Neural progenitor cell (in vitro differentiated cells): ENCODE data around the gene STX8. TPM values are rescaled to one million over a fixed set of nuclear protein-coding genes. Genes with fewer than 3 reads are reported as not detected.

Source experiments
- DNase-seq: peaks from one replicate; pipeline ENCODE4 v3.0.0-alpha.2; 2016; ENCODE audit warnings: low spot score
- H2AFZ ChIP-seq: fragments of 200-600 bp; sonication (generic); replicated peaks from 2 replicates; pipeline ENCODE4 v1.6.1; 2016; ENCODE audit warnings: antibody characterized with exemption
- H3F3A ChIP-seq: fragments of 200-600 bp; sonication (generic); 2 replicates; pipeline ENCODE4 v1.6.1; 2016; ENCODE audit warnings: antibody characterized with exemption, low read depth
- H3K27ac ChIP-seq: fragments of 200-600 bp; sonication (generic); 2 replicates; pipeline ENCODE4 v1.5.1; 2016; ENCODE audit warnings: mild to moderate bottlenecking
- H3K27me3 ChIP-seq: fragments of 200-600 bp; sonication (generic); 2 replicates; pipeline ENCODE4 v1.6.1; 2016; ENCODE audit warnings: mild to moderate bottlenecking, moderate library complexity
- H3K36me3 ChIP-seq: fragments of 200-600 bp; sonication (generic); 2 replicates; pipeline ENCODE4 v1.5.1; 2016
- H3K4me1 ChIP-seq: fragments of 200-600 bp; sonication (generic); 2 replicates; pipeline ENCODE4 v1.6.1; 2016; ENCODE audit warnings: mixed run types
- H3K4me2 ChIP-seq: fragments of 200-600 bp; sonication (generic); 2 replicates; pipeline ENCODE4 v1.6.1; 2016
- H3K4me3 ChIP-seq: fragments of 200-600 bp; sonication (generic); 2 replicates; pipeline ENCODE4 v1.5.1; 2016
- H3K79me2 ChIP-seq: fragments of 200-600 bp; sonication (generic); 2 replicates; pipeline ENCODE4 v1.6.1; 2016; ENCODE audit warnings: low read depth
- H3K9ac ChIP-seq: fragments of 200-600 bp; sonication (generic); 2 replicates; pipeline ENCODE4 v1.6.1; 2016
- H3K9me3 ChIP-seq: fragments of 200-600 bp; sonication (generic); 2 replicates; pipeline ENCODE4 v1.5.1; 2016; ENCODE audit warnings: low read depth
- H4K20me1 ChIP-seq: fragments of 200-600 bp; sonication (generic); 2 replicates; pipeline ENCODE4 v1.6.1; 2016; ENCODE audit warnings: low read depth
- H3K27ac Mint-ChIP-seq: 3 replicates; pipeline ENCODE4 v1.8.0; 2021; ENCODE audit warnings: mixed read lengths
- H3K27me3 Mint-ChIP-seq: 2 replicates; pipeline ENCODE4 v1.8.0; 2022; ENCODE audit warnings: low read depth, mild to moderate bottlenecking, inconsistent platforms, moderate library complexity, mixed read lengths; ENCODE audit not compliant: insufficient read depth
- H3K36me3 Mint-ChIP-seq: 3 replicates; pipeline ENCODE4 v1.8.0; 2021; ENCODE audit warnings: mixed read lengths
- H3K4me1 Mint-ChIP-seq: 3 replicates; pipeline ENCODE4 v1.8.0; 2021; ENCODE audit warnings: mixed read lengths
- H3K4me3 Mint-ChIP-seq: 3 replicates; pipeline ENCODE4 v1.8.0; 2021; ENCODE audit warnings: mild to moderate bottlenecking, moderate library complexity, mixed read lengths
- H3K9me3 Mint-ChIP-seq: 3 replicates; pipeline ENCODE4 v1.8.0; 2020; ENCODE audit warnings: mixed read lengths
- CTCF ChIP-seq: fragments of 200-600 bp; sonication (generic); IDR thresholded peaks from 2 replicates; pipeline ENCODE4 v1.5.1; 2017; ENCODE audit warnings: antibody characterized with exemption, mild to moderate bottlenecking
- EZH2 ChIP-seq: fragments of 200-600 bp; sonication (generic); IDR thresholded peaks from 2 replicates; pipeline ENCODE4 v1.6.1; 2017; ENCODE audit warnings: antibody characterized with exemption, mild to moderate bottlenecking, moderate library complexity
- EZH2phosphoT487 ChIP-seq: fragments of 200-600 bp; sonication (generic); IDR thresholded peaks from 2 replicates; pipeline ENCODE4 v1.6.1; 2017; ENCODE audit warnings: antibody characterized with exemption
- total RNA-seq: library from RNA; depleted of rRNA; stranded (reverse); fragments of >200 nt; gene quantifications from 2 replicates; pipeline ENCODE4 v1.2.3, GENCODE V29; 2015; ENCODE audit warnings: low replicate concordance

Gene STX8
- total RNA-seq, 1 donor from 2014 or later = 79.7 TPM

DNA sequence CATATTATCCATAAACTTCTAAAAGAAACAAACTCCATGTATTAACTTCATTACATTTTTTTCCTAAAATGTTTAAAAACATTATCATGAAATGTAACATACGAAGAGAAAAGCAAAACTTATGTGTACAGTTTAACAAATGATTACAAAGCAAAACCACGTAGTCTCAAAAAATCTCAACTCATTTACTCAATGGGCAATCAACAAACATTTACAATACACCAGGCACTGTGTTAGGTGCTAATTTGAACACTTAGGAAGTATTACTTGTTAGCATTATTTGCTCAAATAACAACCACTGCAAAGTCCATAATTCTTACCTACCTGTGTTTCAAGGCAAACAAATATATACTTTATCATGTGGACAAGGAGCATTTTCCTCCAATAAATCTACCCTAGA, 164.9 kb downstream of the STX8 start:
- H2AFZ ChIP-seq = no peak overlapping the region
- Mint-ChIP-seq H3K4me1 (peaks cover 3% of the 10 kb centered on the region), H3K27ac (no peak overlapping the region), H3K4me3 (no peak overlapping the region), H3K36me3 (no peaks in the 10 kb centered on the region), H3K9me3 (peaks cover 10% of the 10 kb centered on the region), H3K27me3 (peaks cover 5% of the 10 kb centered on the region)
- H3K9me3 ChIP-seq = no peaks in the 10 kb centered on the region
- no peaks in the 10 kb centered on the region for H4K20me1 ChIP-seq
- no peaks in the 10 kb centered on the region for H3K79me2 ChIP-seq
- no peak overlapping the region for H3K27ac ChIP-seq
- H3K4me3 ChIP-seq = no peak overlapping the region
- no peak overlapping the region for H3K9ac ChIP-seq
- TF ChIP-seq EZH2 (no peak), EZH2phosphoT487 (no peak), CTCF (no peak)
- no peak overlapping the region for H3K4me2 ChIP-seq
- no peaks in the 10 kb centered on the region for H3K36me3 ChIP-seq
- no peaks in the 10 kb centered on the region for H3F3A ChIP-seq
- H3K27me3 ChIP-seq = no peaks in the 10 kb centered on the region
- peaks cover 13% of the 10 kb centered on the region for H3K4me1 ChIP-seq
- no peak for DNase-seq

- H3F3A ChIP-seq = no peaks in the 10 kb centered on the region
Observed at GRCh38 chr17:9410301-9410700, 165.3 kb downstream of the STX8 start.

GRCh38 chr17:9409878-9410277, 165.7 kb downstream of the STX8 start:
- peaks cover 5% of the 10 kb centered on the region for H3K27me3 Mint-ChIP-seq
- H3K4me1 Mint-ChIP-seq = peaks cover 3% of the 10 kb centered on the region
- H3K27ac Mint-ChIP-seq = no peak overlapping the region
- H3K79me2 ChIP-seq = no peaks in the 10 kb centered on the region
- H3K36me3 Mint-ChIP-seq = peaks cover under 1% of the 10 kb centered on the region
- H3K27me3 ChIP-seq = no peaks in the 10 kb centered on the region
- H3K4me3 Mint-ChIP-seq = no peak overlapping the region
- DNase-seq = no peak
- no peaks in the 10 kb centered on the region for H3K36me3 ChIP-seq
- peaks cover 10% of the 10 kb centered on the region for H3K9me3 Mint-ChIP-seq
- TF ChIP-seq EZH2phosphoT487 (no peak), EZH2 (no peak), CTCF (no peak)
- H3K4me1 ChIP-seq = peaks cover 13% of the 10 kb centered on the region
- H3K9me3 ChIP-seq = no peaks in the 10 kb centered on the region
- no peak overlapping the region for H3K27ac ChIP-seq
- H3K4me2 ChIP-seq = no peak overlapping the region
- H3F3A ChIP-seq = no peaks in the 10 kb centered on the region
- H2AFZ ChIP-seq = no peak overlapping the region
- H3K9ac ChIP-seq = no peak overlapping the region
- H3K4me3 ChIP-seq = no peak overlapping the region
- H4K20me1 ChIP-seq = no peaks in the 10 kb centered on the region

More at GRCh38 chr17:9410301-9410700, 165.3 kb downstream of the STX8 start:
- DNase-seq = no peak
- Mint-ChIP-seq H3K27me3 (peaks cover 5% of the 10 kb centered on the region), H3K36me3 (no peaks in the 10 kb centered on the region), H3K9me3 (peaks cover 10% of the 10 kb centered on the region), H3K4me1 (peaks cover 3% of the 10 kb centered on the region), H3K27ac (no peak overlapping the region), H3K4me3 (no peak overlapping the region)
- no peaks in the 10 kb centered on the region for H3K36me3 ChIP-seq
- H3K27ac ChIP-seq = no peak overlapping the region
- H3K4me1 ChIP-seq = peaks cover 13% of the 10 kb centered on the region
- no peak overlapping the region for H3K4me2 ChIP-seq
- no peaks in the 10 kb centered on the region for H3K9me3 ChIP-seq
- H3K27me3 ChIP-seq = no peaks in the 10 kb centered on the region
- TF ChIP-seq EZH2phosphoT487 (no peak), EZH2 (no peak), CTCF (no peak)
- no peaks in the 10 kb centered on the region for H3K79me2 ChIP-seq
- no peaks in the 10 kb centered on the region for H4K20me1 ChIP-seq
- no peak overlapping the region for H3K4me3 ChIP-seq
- no peak overlapping the region for H3K9ac ChIP-seq
- H2AFZ ChIP-seq = no peak overlapping the region
